Choroid plexus epithelial cell (primary cell): Measurements from ENCODE around the gene SYNJ1.

Experiments
- DNase-seq: peaks from one replicate; pipeline ENCODE4 v3.0.0-alpha.2; 2010; ENCODE audit warnings: low read depth
- H3K4me3 ChIP-seq: 2 replicates; pipeline ENCODE4 v1.5.1; 2011; ENCODE audit warnings: low read depth, mild to moderate bottlenecking, control low read depth, low read length, moderate library complexity
- CTCF ChIP-seq: conservative IDR thresholded peaks from 2 replicates; pipeline ENCODE4 v1.5.1; 2011; ENCODE audit warnings: low read depth, mild to moderate bottlenecking, control low read depth, inconsistent platforms, low read length, moderate library complexity

SYNJ1 gene

DNA sequence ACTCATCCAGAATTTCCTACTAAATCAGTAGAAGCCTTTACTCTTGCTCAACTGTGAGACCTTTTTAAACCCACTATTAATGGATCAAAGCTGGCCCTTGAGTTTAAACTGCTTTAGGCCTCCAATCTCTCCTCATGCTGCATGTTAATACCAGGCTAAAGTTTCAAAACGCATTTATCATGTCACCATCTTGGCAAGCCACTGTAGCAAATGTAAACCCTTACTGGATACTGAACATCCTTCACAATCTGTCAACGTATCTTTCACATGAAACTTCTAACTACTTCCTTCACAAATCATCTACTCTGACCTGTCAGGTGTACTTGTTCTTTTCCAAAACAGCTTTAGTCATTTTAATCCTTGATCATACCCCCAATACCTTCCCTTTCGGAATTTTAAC is 40.7 kb upstream of the SYNJ1 start:
- TF ChIP-seq CTCF: no peak
- no peak for DNase-seq
- H3K4me3 ChIP-seq: no peak overlapping the region

- no peak for TF ChIP-seq CTCF
- no peak for DNase-seq
- no peak overlapping the region for H3K4me3 ChIP-seq
Observed at GRCh38 chr21:32765058-32765457, 37.2 kb upstream of the SYNJ1 start.

DNA sequence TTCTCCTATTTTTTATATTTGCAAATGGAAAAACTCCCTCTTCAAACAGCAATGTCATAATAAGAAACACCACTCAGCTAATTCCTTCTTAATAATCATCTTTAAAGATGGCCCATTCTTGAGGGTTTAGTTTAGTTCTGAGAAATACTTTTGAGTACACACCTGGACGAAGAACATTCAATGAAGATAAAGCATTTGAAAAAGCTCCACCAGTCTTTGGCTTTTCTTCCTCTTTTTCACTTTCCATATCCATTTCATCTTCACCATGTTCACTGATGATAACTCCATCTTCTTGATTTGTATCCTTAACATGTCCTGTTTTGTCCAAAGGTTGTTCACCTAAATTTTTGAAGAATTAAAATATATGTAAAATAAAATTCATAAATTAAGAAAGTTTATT is 36.4 kb upstream of the SYNJ1 start:
- no peak for TF ChIP-seq CTCF
- H3K4me3 ChIP-seq: no peak overlapping the region
- no peak for DNase-seq

DNA sequence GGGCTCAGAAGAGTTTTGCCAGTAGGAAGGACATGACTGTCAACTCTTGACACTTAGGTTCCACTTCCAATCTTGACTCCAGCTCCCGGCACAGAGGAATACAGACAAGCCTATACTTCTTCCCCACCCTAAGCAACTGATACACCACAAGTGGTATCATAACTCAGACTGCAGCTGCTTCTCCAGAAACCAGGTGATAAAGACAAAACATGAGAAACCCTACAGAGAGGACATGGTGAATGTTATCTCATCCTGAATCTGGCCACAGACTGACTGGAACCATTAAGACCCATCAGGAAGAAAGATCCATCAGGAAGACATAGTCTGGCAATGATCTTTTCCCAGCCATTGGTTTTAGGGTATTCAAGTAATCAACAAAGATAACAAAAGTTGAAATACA is 30.0 kb upstream of the SYNJ1 start:
- TF ChIP-seq CTCF: no peak
- H3K4me3 ChIP-seq: no peak overlapping the region
- DNase-seq: no peak

DNA sequence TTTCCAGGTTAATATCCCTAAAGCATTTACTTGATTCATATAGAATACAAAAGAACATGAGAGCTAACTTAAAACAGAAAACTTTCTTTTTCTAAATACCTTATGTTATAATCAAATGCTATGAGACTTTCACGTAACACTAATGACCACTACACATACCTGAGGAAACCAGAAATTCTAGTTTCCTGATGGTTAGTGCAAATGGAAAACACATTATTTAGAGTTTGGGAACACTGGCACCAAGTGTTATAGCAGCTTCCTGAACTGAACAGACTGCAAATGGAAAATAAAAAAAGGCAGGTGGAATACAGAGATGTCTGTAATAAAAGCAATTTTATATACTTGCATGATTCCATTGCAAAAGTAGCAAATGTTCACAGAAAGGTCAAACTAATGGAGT is 28.3 kb upstream of the SYNJ1 start:
- TF ChIP-seq CTCF: no peak
- no peak for DNase-seq
- H3K4me3 ChIP-seq: no peak overlapping the region

GRCh38 chr21:32753818-32754585 is 26.2 kb upstream of the SYNJ1 start:
- H3K4me3 ChIP-seq: no peak overlapping the region
- DNase-seq: no peak
- TF ChIP-seq CTCF: no peak

- no peak overlapping the region for H3K4me3 ChIP-seq
- no peak for TF ChIP-seq CTCF
- DNase-seq: no peak
Observed at GRCh38 chr21:32750405-32750804, 22.6 kb upstream of the SYNJ1 start.
